ENCODE results near the gene METTL16.

Gene METTL16

DNA sequence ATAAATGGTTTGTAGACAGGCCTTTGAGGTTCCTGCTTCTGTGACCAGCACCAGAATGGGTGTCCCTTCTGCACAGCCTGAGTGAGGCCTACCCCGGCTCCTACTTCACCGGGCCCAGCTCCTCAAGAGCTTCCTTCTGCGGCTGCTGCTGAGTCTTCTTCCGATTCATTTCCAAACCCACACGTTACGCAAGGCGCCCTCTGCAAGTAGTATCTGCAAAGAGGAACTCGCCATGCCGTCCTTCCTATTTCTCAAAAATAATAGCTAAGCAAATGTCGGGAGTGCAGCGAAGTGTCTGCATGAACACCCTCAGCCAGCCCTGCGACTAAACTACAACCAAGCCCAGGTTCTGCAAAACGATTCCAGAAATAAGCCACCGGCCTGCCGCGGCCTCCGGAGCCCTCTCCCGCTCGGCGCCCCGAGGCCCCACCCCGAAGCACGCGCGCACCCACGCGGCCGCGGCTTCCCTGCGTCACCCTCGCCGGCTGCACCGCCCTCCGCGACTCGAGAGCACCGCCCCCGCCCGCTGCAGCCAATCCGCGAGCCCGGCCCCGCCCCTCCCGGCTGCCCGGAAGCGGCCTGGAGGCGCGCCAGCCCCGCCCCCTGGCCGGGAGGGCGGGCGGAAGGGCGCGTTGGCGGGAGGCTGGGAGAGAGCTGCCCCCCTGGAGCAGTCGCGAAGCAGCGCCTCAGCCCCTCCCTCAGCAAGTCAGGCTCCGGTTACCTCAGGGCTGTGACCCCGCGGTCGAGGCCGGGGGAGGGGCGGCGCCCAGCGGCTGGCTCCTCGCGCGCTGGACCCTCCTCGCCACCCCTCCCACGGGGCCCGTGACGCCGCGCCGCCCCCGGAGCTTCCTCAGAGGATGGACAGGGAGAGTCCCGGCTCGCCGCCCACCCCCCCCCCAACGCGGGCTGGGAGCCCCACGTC is 119.2 kb downstream of the METTL16 start:
- DNase-seq (ENCODE audit: low read depth), result peak; percentile 86
- TF ChIP-seq CTCF (conservative IDR thresholded peaks at IDR 0.05; ENCODE audit: low read depth, low read length), result no peak
- peak overlapping the region; percentile 67 for H3K4me3 ChIP-seq (ENCODE audit: low read length)

DNA sequence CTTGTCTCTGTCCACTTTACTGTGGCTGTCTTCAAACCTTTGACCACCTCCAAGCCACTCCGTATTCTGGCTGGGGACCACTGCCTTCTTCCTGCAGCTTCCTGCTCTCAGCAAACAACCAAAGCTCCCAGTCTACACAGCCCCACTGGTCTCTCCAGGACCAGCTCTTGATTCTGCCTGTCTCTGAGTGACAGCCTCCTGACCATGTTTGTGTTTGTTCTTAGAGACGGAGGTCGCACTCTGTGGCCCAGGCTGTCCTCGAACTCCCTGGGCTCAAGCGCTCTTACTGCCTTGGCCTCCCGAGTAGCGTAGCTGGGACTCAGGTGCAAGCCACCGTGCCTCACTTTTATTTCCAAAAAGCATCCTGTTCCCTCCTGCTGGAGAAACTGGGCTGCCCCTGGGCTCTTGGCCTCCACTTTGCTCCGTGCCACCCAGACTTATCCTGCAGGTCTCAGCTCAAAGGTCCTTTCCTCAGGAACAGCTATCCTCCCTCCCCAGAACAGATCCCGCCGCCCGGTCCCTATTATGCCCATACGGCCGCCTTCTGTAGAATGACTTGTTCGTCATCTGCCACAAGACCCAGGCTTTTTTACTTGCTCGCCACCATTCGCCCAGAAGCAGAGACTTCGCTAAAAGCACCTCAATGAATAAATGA is 120.0 kb downstream of the METTL16 start:
- H3K4me3 ChIP-seq (ENCODE audit: low read length), result peak overlapping the region; percentile 54
- no peak for TF ChIP-seq CTCF (conservative IDR thresholded peaks at IDR 0.05; ENCODE audit: low read depth, low read length)
- no peak for DNase-seq (ENCODE audit: low read depth)

GRCh38 chr17:2390199-2390836 is 121.4 kb downstream of the METTL16 start:
- no peak for DNase-seq (ENCODE audit: low read depth)
- TF ChIP-seq CTCF (conservative IDR thresholded peaks at IDR 0.05; ENCODE audit: low read depth, low read length), result no peak
- H3K4me3 ChIP-seq (ENCODE audit: low read length), result no peak overlapping the region

DNA sequence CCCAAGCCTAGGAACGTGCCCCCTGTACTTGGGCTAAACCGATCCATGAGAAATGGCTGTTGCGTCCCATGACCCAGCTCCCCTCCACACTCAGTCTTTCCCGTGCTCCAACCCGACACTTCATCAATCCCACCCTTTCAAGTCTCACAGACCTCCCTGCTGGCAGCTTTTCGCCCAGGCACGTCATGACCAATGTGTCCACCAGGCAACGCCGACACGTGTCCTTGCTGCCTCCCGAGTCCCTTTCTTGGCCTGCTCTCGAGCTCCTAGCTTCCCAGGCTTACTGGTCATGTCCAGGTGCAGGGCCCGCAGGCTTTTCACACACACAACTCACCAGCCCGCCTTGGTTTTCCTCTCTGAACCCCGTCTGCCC is 123.0 kb downstream of the METTL16 start:
- no peak for TF ChIP-seq CTCF (conservative IDR thresholded peaks at IDR 0.05; ENCODE audit: low read depth, low read length)
- no peak for DNase-seq (ENCODE audit: low read depth)
- H3K4me3 ChIP-seq (ENCODE audit: low read length), result no peak overlapping the region

DNA sequence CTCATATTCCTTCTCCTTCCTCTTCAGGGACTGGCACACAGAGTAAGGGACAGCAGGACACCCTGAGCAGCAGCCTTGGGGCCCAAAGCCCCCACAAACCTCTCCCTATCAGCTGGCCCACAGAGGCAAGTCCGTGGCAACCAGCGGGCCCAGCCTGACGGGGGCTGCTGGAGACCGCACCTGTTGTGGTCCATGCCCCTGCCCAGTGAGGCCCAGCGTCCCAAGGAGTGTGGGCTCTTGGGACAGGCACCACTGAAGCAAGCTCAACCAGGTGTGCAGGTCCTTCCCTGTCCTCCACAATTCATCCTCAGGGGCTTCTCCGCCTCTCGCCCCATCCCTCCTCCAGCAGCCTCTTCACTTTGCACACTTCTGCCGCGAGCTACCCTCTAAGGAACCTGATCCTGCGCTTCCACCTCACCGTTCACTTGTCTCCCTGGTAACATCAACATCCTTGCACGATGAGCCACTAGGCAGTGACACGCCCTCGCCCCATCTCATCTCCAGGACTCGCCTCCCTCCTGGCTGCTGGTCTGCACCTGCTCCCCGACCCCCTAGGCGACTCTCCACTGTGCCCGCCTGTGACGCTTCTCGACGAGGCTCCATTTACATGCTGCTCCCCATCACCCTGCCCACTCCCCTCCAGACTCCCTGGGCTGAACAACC is 123.5 kb downstream of the METTL16 start:
- no peak overlapping the region for H3K4me3 ChIP-seq (ENCODE audit: low read length)
- no peak for DNase-seq (ENCODE audit: low read depth)

More for the DNA sequence above, 123.5 kb downstream of the METTL16 start:
- no peak for TF ChIP-seq CTCF (conservative IDR thresholded peaks at IDR 0.05; ENCODE audit: low read depth, low read length)

Data from retinal pigment epithelial cell (primary cell).